Sigmoid colon (tissue), 4 donors: ENCODE measurements around the gene KLHL29.

ENCODE experiments used
- EP300 ChIP-seq, 4 donors: sonication (generic); formaldehyde crosslinking; IDR thresholded peaks; one replicate each; pipeline ENCODE4 v1.6.1; 2017; ENCODE audit warnings: antibody characterized with exemption in 4 of 4
- POLR2A ChIP-seq, 2 donors: fragments of 450-650 bp; IDR thresholded peaks; one replicate each; pipeline ENCODE4 v1.6.1; 2016; ENCODE audit warnings: antibody characterized with exemption in 2 of 2, mild to moderate bottlenecking in 2 of 2, moderate library complexity in 2 of 2
- POLR2AphosphoS5 ChIP-seq, 4 donors: sonication (generic); formaldehyde crosslinking; IDR thresholded peaks; one replicate each; pipeline ENCODE4 v1.6.1; 2017; ENCODE audit warnings: antibody characterized with exemption in 4 of 4
- TF ChIP-seq, protein P1 (sequence below), 4 experiments: fragments of 450-650 bp in 3 of 4; fragments of 200-600 bp in 1 of 4; IDR thresholded peaks; one replicate each; pipeline ENCODE4 v1.5.1; 2016 to 2019; ENCODE audit warnings: antibody characterized with exemption in 4 of 4, mild to moderate bottlenecking in 3 of 4, moderate library complexity in 2 of 4

- TF ChIP-seq, protein P1, sequence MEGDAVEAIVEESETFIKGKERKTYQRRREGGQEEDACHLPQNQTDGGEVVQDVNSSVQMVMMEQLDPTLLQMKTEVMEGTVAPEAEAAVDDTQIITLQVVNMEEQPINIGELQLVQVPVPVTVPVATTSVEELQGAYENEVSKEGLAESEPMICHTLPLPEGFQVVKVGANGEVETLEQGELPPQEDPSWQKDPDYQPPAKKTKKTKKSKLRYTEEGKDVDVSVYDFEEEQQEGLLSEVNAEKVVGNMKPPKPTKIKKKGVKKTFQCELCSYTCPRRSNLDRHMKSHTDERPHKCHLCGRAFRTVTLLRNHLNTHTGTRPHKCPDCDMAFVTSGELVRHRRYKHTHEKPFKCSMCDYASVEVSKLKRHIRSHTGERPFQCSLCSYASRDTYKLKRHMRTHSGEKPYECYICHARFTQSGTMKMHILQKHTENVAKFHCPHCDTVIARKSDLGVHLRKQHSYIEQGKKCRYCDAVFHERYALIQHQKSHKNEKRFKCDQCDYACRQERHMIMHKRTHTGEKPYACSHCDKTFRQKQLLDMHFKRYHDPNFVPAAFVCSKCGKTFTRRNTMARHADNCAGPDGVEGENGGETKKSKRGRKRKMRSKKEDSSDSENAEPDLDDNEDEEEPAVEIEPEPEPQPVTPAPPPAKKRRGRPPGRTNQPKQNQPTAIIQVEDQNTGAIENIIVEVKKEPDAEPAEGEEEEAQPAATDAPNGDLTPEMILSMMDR (IDR thresholded peaks at IDR 0.05), result no peak
- no peak for TF ChIP-seq POLR2A (IDR thresholded peaks at IDR 0.05)
- TF ChIP-seq POLR2AphosphoS5 (IDR thresholded peaks at IDR 0.05), result no peak
- no peak for TF ChIP-seq EP300 (IDR thresholded peaks at IDR 0.05)
Observed at GRCh38 chr2:23432531-23432930, 47.6 kb downstream of the KLHL29 start.
